Measurements from ENCODE around the gene NAPG.

- TF ChIP-seq CTCF (IDR thresholded peaks at IDR 0.05) (no peak), ZFX (IDR thresholded peaks at IDR 0.05; ENCODE audit: borderline replicate concordance) (no peak)
Observed at GRCh38 chr18:10546557-10547300, 20.9 kb downstream of the NAPG start.
